Tibial nerve (tissue), 4 donors: Measurements from ENCODE around the gene RASAL1. TPM values are rescaled to one million over a fixed set of nuclear protein-coding genes. Genes with fewer than 3 reads are reported as not detected.

Experiments
- DNase-seq, 2 donors: peaks; one replicate each; pipeline ENCODE4 v3.0.0-alpha.2; 2019; ENCODE audit warnings: low spot score in 2 of 2
- H3K27ac ChIP-seq, 4 donors: fragments of 200-600 bp; sonication (generic) in 3 of 4; one replicate each; pipeline ENCODE4 v1.5.1; 2017 to 2019; ENCODE audit warnings: mild to moderate bottlenecking in 1 of 4
- H3K27me3 ChIP-seq, 2 donors: fragments of 200-600 bp; sonication (generic) in 1 of 2; one replicate each; pipeline versions ENCODE4 v1.5.1 to v1.6.0; 2017 to 2019
- H3K36me3 ChIP-seq, 3 donors: fragments of 200-600 bp; sonication (generic); one replicate each; pipeline ENCODE4 v1.5.1; 2018 to 2019
- H3K4me1 ChIP-seq, 4 donors: fragments of 200-600 bp; sonication (generic) in 3 of 4; one replicate each; pipeline ENCODE4 v1.5.1; 2017 to 2019
- H3K4me3 ChIP-seq, 4 donors: fragments of 200-600 bp; sonication (generic) in 3 of 4; one replicate each; pipeline ENCODE4 v1.5.1; 2017 to 2019; ENCODE audit warnings: mild to moderate bottlenecking in 1 of 4, moderate library complexity in 1 of 4
- H3K9me3 ChIP-seq, 4 donors: fragments of 200-600 bp; sonication (generic) in 3 of 4; one replicate each; pipeline ENCODE4 v1.5.1; 2017 to 2019
- CTCF ChIP-seq, 5 experiments: fragments of 200-600 bp in 3 of 5; fragments of 450-650 bp in 2 of 5; sonication (generic) in 3 of 5; IDR thresholded peaks; one replicate each; pipeline ENCODE4 v1.5.1; 2016 to 2019; ENCODE audit warnings: antibody characterized with exemption in 5 of 5, mild to moderate bottlenecking in 3 of 5, moderate library complexity in 2 of 5
- EP300 ChIP-seq, 2 donors: sonication (generic); formaldehyde crosslinking; IDR thresholded peaks; one replicate each; pipeline ENCODE4 v1.6.1; 2017; ENCODE audit warnings: antibody characterized with exemption in 2 of 2, mild to moderate bottlenecking in 1 of 2
- POLR2A ChIP-seq, 2 donors: fragments of 450-650 bp; IDR thresholded peaks; one replicate each; pipeline ENCODE4 v1.6.1; 2017; ENCODE audit warnings: antibody characterized with exemption in 2 of 2, mild to moderate bottlenecking in 2 of 2, moderate library complexity in 2 of 2
- WGBS, 2 donors: methylation state at CpG; one replicate each; pipeline ENCODE4 v1.1.5; 2018; 5-methylcytosine and 5-hydroxymethylcytosine counted together
- total RNA-seq, 4 donors: library from RNA; depleted of rRNA; stranded (reverse); fragments of >200 nt; gene quantifications; one replicate each; pipeline ENCODE4 v1.1.0, GENCODE V29; 2016

The RASAL1 gene
- total RNA-seq, 4 donors from 2014 or later: 0.87 to 5.2 (median 3.3) TPM

GRCh38 chr12:113157218-113157859, 21.8 kb upstream of the RASAL1 start:
- no peaks in the 10 kb centered on the region for H3K9me3 ChIP-seq
- H3K36me3 ChIP-seq: peaks cover 0 to 52% (median 23%) of the 10 kb centered on the region in 3 donors
- peaks cover 0 to 30% (median 13%) of the 10 kb centered on the region in 4 donors for H3K4me1 ChIP-seq
- WGBS, 2 donors: 85 to 87% methylated on average over 12 of the region's 12 CpGs
- no peak overlapping the region for H3K27ac ChIP-seq
- no peak overlapping the region for H3K4me3 ChIP-seq
- TF ChIP-seq CTCF (IDR thresholded peaks at IDR 0.05): no peak
- TF ChIP-seq EP300 (IDR thresholded peaks at IDR 0.05): no peak
- no peak for TF ChIP-seq POLR2A (IDR thresholded peaks at IDR 0.05)
- DNase-seq: no peak
- peaks cover 0 to 30% of the 10 kb centered on the region in 2 donors for H3K27me3 ChIP-seq

GRCh38 chr12:113155646-113156045, 20.1 kb upstream of the RASAL1 start:
- TF ChIP-seq POLR2A (IDR thresholded peaks at IDR 0.05) (no peak), EP300 (IDR thresholded peaks at IDR 0.05) (no peak), CTCF (IDR thresholded peaks at IDR 0.05) (no peak)
- Histone ChIP-seq H3K4me3 (no peak overlapping the region), H3K27me3 (peaks cover 0 to 45% of the 10 kb centered on the region in 2 donors), H3K9me3 (no peaks in the 10 kb centered on the region), H3K4me1 (peaks cover 0 to 30% (median 13%) of the 10 kb centered on the region in 4 donors), H3K36me3 (peaks cover 0 to 35% (median 12%) of the 10 kb centered on the region in 3 donors), H3K27ac (no peak overlapping the region)
- no peak for DNase-seq
- WGBS, 2 donors: 67 to 73% methylated on average over 7 of the region's 7 CpGs

- Histone ChIP-seq H3K9me3 (no peaks in the 10 kb centered on the region), H3K36me3 (peaks cover 0 to 29% (median 8%) of the 10 kb centered on the region in 3 donors), H3K27me3 (peaks cover 0 to 45% of the 10 kb centered on the region in 2 donors), H3K27ac (no peak overlapping the region), H3K4me1 (peaks cover 0 to 33% (median 13%) of the 10 kb centered on the region in 4 donors), H3K4me3 (no peak overlapping the region)
- TF ChIP-seq POLR2A (IDR thresholded peaks at IDR 0.05) (no peak), CTCF (IDR thresholded peaks at IDR 0.05) (no peak), EP300 (IDR thresholded peaks at IDR 0.05) (no peak)
- WGBS, 2 donors: 70 to 76% methylated on average over 12 of the region's 12 CpGs
- no peak for DNase-seq
Observed at GRCh38 chr12:113155060-113155459, 19.5 kb upstream of the RASAL1 start.

- Histone ChIP-seq H3K9me3 (no peaks in the 10 kb centered on the region), H3K27me3 (peaks cover 0 to 45% of the 10 kb centered on the region in 2 donors), H3K4me1 (peaks cover 0 to 39% (median 15%) of the 10 kb centered on the region in 4 donors), H3K36me3 (peaks cover 0 to 23% (median 3%) of the 10 kb centered on the region in 3 donors), H3K27ac (no peak overlapping the region), H3K4me3 (peak overlapping the region in 1 of 4 donors; percentile 23)
- 6 to 22% methylated on average over 10 to 51 of the region's 51 CpGs for WGBS, 2 donors
- no peak for DNase-seq
- TF ChIP-seq EP300 (IDR thresholded peaks at IDR 0.05) (no peak), CTCF (IDR thresholded peaks at IDR 0.05) (no peak), POLR2A (IDR thresholded peaks at IDR 0.05) (no peak)
Observed at GRCh38 chr12:113154351-113154973, 18.9 kb upstream of the RASAL1 start.
